Stimulated activated CD4-positive, alpha-beta T cell treated with anti-CD3 and anti-CD28 coated beads, TNF-alpha, amount 100 ng/mL, for 1 hour (primary cell): ENCODE results near the gene G3BP1.
"Not testable (repeated sequence)": the region's sequence is repeated elsewhere in the genome, so short reads cannot be mapped to it uniquely, and the experiment has no call there.

Experiments
- DNase-seq, 3 donors: peaks; one replicate each; pipeline ENCODE4 v3.0.0-alpha.2; 2020; ENCODE audit warnings: low read depth in 3 of 3, low spot score in 1 of 3

Gene G3BP1

GRCh38 chr5:151795426-151795825, 23.7 kb downstream of the G3BP1 start:
- DNase-seq: no peak

- no peak for DNase-seq
These were observed 26.9 kb downstream of the G3BP1 start for GRCh38 chr5:151798674-151799073.

GRCh38 chr5:151799407-151799806, 27.7 kb downstream of the G3BP1 start:
- no peak for DNase-seq

- DNase-seq: no peak
These were observed 28.8 kb downstream of the G3BP1 start for GRCh38 chr5:151800532-151800931.

GRCh38 chr5:151805414-151806223, 33.9 kb downstream of the G3BP1 start:
- DNase-seq: no peak

GRCh38 chr5:151808451-151809169, 36.9 kb downstream of the G3BP1 start:
- DNase-seq: no peak

GRCh38 chr5:151810449-151810848, 38.7 kb downstream of the G3BP1 start:
- no peak for DNase-seq

- DNase-seq: no peak
These were observed 39.1 kb downstream of the G3BP1 start for GRCh38 chr5:151810897-151811296.

- no peak for DNase-seq
These were observed 40.0 kb downstream of the G3BP1 start for GRCh38 chr5:151811593-151812321.

- DNase-seq: no peak
These were observed 41.1 kb downstream of the G3BP1 start for GRCh38 chr5:151812757-151813309.

- DNase-seq: no peak
These were observed 43.3 kb downstream of the G3BP1 start for GRCh38 chr5:151815051-151815450.

GRCh38 chr5:151819830-151820229, 48.1 kb downstream of the G3BP1 start:
- DNase-seq: no peak

GRCh38 chr5:151820271-151820670, 48.5 kb downstream of the G3BP1 start:
- DNase-seq: no peak

- no peak for DNase-seq
These were observed 49.1 kb downstream of the G3BP1 start for GRCh38 chr5:151820903-151821302.

GRCh38 chr5:151822141-151822540, 50.4 kb downstream of the G3BP1 start:
- no peak for DNase-seq

GRCh38 chr5:151825445-151825844, 53.7 kb downstream of the G3BP1 start:
- DNase-seq: no peak

- DNase-seq: no peak
These were observed 57.6 kb downstream of the G3BP1 start for GRCh38 chr5:151829370-151829769.

GRCh38 chr5:151832843-151833242, 61.1 kb downstream of the G3BP1 start:
- not testable (repeated sequence) for DNase-seq

- no peak for DNase-seq
These were observed 75.0 kb downstream of the G3BP1 start for GRCh38 chr5:151846765-151847164.

- DNase-seq: no peak
These were observed 76.1 kb downstream of the G3BP1 start for GRCh38 chr5:151847871-151848270.

- DNase-seq: no peak
These were observed 83.9 kb downstream of the G3BP1 start for GRCh38 chr5:151855701-151856100.

- DNase-seq: no peak
These were observed 85.1 kb downstream of the G3BP1 start for GRCh38 chr5:151856861-151857260.
